GM18868 (cell line): ENCODE data around the gene SECTM1.
"Not testable (repeated sequence)": the region's sequence is repeated elsewhere in the genome, so short reads cannot be mapped to it uniquely, and the experiment has no call there.

Experiments used
- ATAC-seq: cut with Tn5 transposase; IDR thresholded peaks from one replicate; pipeline ENCODE4 v1.9.1; 2021; ENCODE audit warnings: mild to moderate bottlenecking, moderate library complexity; ENCODE audit not compliant: unreplicated experiment

SECTM1 gene

GRCh38 chr17:82370471-82371332 is 37.1 kb upstream of the SECTM1 start:
- no peak for ATAC-seq

- ATAC-seq, result no peak
Observed at GRCh38 chr17:82369211-82369610, 35.6 kb upstream of the SECTM1 start.

- ATAC-seq, result no peak
Observed at GRCh38 chr17:82367724-82368524, 34.4 kb upstream of the SECTM1 start.

GRCh38 chr17:82366749-82367148 is 33.2 kb upstream of the SECTM1 start:
- ATAC-seq, result no peak

GRCh38 chr17:82365606-82366295 is 32.2 kb upstream of the SECTM1 start:
- ATAC-seq, result no peak

- ATAC-seq, result no peak
Observed at GRCh38 chr17:82361885-82362633, 28.5 kb upstream of the SECTM1 start.

GRCh38 chr17:82359451-82360074 is 26.0 kb upstream of the SECTM1 start:
- not testable (repeated sequence) for ATAC-seq

GRCh38 chr17:82358465-82359350 is 25.1 kb upstream of the SECTM1 start, which contains the start of gene TEX19:
TEX19 (plus strand) TSS chr17:82359247; CDS start chr17:82362151, 2,904 bp downstream.
- ATAC-seq, result no peak

GRCh38 chr17:82357394-82357793 is 23.8 kb upstream of the SECTM1 start:
- ATAC-seq, result no peak

- ATAC-seq, result no peak
Observed at GRCh38 chr17:82356845-82357355, 23.3 kb upstream of the SECTM1 start.

- ATAC-seq, result no peak
Observed at GRCh38 chr17:82355770-82356427, 22.3 kb upstream of the SECTM1 start.

GRCh38 chr17:82354804-82355308 is 21.3 kb upstream of the SECTM1 start:
- ATAC-seq, result no peak

GRCh38 chr17:82353484-82353883 is 19.9 kb upstream of the SECTM1 start:
- ATAC-seq, result no peak

- ATAC-seq, result no peak
Observed at GRCh38 chr17:82351713-82352488, 18.3 kb upstream of the SECTM1 start.

GRCh38 chr17:82351254-82351712 is 17.7 kb upstream of the SECTM1 start:
- ATAC-seq, result no peak

- ATAC-seq, result no peak
Observed at GRCh38 chr17:82350182-82351030, 16.8 kb upstream of the SECTM1 start.
